HFF-Myc (cell line): ENCODE results near the gene TRIM17.

ENCODE experiments used
- DNase-seq: peaks from one replicate; pipeline ENCODE4 v3.0.0-alpha.2; 2011; ENCODE audit warnings: low read depth; ENCODE audit errors: extremely low read depth
- H3K4me3 ChIP-seq: replicated peaks from 2 replicates; pipeline ENCODE4 v1.5.1; 2011; ENCODE audit warnings: low read depth, mild to moderate bottlenecking, control low read depth, low read length
- TF ChIP-seq, protein P1 (sequence below): IDR thresholded peaks from 2 replicates; pipeline ENCODE4 v1.5.1; 2012; ENCODE audit warnings: mild to moderate bottlenecking, low read depth, low read length, control low read depth; ENCODE audit errors: missing control alignments

The TRIM17 gene

DNA sequence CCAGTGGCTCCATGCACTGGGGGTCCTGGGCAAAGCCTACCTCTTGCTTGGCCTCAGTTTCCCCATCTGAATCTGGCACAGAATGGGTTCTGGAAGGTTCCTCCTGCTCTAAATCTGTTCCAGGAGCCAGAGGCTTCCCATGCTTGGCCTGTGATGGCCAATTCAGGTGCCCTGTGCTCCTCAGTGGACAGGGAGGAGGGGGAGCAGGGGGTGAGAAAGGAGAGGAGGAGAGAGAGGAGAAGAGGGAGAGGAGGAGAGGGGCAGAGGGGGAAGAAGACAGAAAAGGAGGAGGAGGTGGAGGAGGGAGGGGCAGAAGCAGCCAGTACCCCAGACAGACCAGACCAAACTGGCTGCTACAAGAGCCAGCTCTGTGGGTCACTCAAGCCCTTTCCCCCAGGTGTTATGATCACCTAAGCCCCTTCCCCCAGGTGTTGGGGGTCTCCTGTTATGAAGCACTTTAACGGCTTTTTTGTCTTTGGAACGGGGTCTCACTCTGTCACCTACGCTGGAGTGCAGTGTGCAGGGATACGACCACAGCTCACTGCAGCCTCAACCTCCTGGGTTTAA lies 53.7 kb downstream of the TRIM17 start:
- no peak for DNase-seq
- TF ChIP-seq, protein P1, sequence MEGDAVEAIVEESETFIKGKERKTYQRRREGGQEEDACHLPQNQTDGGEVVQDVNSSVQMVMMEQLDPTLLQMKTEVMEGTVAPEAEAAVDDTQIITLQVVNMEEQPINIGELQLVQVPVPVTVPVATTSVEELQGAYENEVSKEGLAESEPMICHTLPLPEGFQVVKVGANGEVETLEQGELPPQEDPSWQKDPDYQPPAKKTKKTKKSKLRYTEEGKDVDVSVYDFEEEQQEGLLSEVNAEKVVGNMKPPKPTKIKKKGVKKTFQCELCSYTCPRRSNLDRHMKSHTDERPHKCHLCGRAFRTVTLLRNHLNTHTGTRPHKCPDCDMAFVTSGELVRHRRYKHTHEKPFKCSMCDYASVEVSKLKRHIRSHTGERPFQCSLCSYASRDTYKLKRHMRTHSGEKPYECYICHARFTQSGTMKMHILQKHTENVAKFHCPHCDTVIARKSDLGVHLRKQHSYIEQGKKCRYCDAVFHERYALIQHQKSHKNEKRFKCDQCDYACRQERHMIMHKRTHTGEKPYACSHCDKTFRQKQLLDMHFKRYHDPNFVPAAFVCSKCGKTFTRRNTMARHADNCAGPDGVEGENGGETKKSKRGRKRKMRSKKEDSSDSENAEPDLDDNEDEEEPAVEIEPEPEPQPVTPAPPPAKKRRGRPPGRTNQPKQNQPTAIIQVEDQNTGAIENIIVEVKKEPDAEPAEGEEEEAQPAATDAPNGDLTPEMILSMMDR, result no peak
- no peak overlapping the region for H3K4me3 ChIP-seq

DNA sequence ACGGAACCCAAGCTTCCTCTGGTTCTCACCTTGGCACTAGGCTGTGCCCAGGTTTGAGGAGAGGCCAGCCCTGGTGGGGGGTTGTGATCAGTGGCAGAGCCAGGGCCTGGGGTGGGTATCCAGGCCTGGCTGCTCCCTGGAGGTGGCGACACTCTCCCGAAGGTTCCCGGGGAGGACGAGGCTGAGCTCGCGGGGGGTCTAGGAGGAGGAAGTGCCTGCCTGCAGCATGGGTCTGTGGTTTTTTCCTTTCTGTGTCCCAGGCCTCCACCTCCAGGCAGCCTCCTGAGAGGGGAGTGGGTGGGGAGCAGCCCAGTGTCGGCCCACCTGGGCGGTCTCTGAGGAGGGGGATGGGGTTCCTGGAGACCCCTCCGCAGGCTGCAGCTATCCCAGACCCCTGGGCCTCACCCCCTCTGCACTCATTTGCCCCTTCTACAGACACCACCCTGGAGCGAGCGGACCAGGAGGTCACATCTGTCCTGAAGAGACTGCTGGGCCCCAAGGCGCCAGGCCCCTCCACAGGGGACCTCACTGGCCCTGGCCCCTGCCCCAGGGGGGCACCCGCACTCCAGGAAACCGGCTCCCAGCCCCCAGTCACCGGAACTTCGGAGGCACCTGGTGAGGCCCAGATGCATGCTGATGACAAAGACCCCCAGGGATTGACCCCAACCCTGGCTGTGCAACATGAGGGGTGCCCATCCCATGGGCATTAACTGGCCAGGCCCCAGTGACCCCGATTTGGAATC lies 54.3 kb downstream of the TRIM17 start:
- DNase-seq, result no peak
- no peak overlapping the region for H3K4me3 ChIP-seq
- TF ChIP-seq, protein P1, result no peak

DNA sequence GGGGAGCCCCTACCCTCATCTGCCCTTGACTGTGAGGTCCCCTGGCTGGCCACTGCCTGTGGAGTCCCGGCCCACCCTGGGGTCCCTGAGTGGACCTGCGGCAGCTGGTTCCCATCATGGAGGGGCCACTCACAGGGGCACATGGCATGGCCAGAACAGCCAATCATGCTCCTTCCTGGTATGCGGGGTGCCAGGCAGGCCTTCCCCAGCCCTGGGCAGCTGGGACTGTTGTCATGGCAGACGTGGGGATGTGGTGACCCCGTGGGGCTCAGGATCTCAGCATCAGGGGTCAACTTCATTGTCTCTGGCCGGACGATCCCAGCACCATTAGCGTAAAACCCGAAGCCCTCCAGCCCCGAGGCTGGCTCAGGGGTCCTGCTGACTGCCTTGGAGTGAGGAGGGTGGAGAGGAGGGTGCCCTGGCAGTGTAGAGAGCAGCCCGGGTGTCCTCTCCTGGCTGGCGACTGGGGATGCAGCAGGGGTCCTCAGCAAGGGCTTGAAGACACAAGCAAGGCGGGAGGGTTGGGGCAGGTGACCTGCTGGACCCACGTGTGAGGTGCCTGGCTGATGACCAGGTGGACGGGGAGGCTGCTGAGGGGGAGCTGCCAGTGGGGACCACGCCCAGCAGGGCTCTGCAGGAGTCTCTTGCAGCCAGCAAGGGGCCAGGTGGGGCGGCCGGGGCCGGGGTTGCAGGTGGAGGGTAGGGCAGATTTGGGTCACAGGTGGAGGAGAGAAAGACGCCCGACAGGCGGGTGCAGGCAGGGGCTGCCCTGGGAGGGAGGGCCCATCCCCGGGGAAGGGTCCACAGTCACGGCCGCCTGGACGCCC lies 55.1 kb downstream of the TRIM17 start:
- H3K4me3 ChIP-seq, result no peak overlapping the region
- TF ChIP-seq, protein P1, result no peak
- DNase-seq, result no peak

DNA sequence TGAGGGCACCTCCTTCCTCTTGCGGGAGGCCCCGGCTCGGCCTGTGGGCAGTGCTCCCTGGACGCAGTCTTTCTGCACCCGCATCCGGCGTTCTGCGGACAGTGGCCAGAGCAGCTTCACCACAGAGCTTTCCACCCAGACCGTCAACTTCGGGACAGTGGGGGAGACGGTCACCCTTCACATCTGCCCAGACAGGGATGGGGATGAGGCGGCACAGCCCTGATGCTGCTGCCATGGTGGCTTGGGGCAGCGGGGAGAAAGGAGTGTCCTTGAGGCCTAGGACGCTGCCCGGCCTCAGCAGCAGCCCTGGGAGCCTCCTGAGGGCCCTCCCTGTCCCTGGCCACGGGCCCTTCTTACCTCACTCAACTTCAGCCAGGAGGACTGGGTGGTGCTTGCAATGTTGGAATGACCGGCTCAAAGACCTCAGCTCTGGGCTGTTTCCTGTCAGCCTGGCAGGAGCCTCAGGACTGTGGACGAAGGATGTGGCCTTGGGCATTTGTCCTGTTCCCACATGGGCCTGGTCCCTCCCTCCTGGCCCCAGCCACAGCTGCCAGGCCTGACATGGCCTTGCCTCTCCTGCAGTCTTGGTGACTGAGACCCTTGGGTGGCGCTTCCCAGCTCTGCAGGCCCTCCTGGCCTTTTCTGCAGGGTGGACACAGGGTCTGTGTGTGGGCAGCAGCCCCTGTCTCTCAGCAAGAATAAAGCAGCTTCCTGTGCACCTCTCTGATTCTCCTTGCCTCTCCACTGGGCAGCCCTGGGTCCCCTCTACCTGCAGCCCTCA lies 55.9 kb downstream of the TRIM17 start:
- no peak for DNase-seq
- TF ChIP-seq, protein P1, result no peak
- H3K4me3 ChIP-seq, result no peak overlapping the region

DNA sequence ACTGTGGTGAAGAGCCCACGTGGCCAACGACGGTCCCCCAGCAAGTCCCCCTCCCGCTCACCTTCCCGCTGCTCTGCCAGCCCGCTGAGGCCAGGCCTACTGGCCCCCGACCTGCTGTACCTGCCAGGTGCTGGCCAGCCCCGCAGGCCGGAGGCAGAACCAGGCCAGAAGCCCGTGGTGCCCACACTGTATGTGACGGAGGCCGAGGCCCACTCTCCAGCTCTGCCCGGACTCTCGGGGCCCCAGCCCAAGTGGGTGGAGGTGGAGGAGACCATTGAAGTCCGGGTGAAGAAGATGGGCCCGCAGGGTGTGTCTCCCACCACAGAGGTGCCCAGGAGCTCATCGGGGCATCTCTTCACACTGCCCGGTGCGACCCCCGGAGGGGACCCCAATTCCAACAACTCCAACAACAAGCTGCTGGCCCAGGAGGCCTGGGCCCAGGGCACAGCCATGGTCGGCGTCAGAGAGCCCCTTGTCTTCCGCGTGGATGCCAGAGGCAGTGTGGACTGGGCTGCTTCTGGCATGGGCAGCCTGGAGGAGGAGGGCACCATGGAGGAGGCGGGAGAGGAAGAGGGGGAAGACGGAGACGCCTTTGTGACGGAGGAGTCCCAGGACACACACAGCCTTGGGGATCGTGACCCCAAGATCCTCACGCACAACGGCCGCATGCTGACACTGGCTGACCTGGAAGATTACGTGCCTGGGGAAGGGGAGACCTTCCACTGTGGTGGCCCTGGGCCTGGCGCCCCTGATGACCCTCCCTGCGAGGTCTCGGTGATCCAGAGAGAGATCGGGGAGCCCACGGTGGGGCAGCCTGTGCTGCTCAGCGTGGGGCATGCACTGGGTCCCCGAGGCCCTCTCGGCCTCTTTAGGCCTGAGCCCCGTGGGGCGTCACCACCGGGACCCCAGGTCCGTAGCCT lies 56.8 kb downstream of the TRIM17 start:
- TF ChIP-seq, protein P1, result no peak
- no peak for DNase-seq
- H3K4me3 ChIP-seq, result no peak overlapping the region
